ENCODE measurements around the gene ELOVL1. TPM values are rescaled to one million over a fixed set of nuclear protein-coding genes. Genes with fewer than 3 reads are reported as not detected.

ELOVL1 gene
- total and polyA plus RNA-seq, 2 of the 13 experiments (the other 11 are each of a cell fraction or from before 2014, with no cell fraction given), result 55.2 to 77.4 TPM

DNA sequence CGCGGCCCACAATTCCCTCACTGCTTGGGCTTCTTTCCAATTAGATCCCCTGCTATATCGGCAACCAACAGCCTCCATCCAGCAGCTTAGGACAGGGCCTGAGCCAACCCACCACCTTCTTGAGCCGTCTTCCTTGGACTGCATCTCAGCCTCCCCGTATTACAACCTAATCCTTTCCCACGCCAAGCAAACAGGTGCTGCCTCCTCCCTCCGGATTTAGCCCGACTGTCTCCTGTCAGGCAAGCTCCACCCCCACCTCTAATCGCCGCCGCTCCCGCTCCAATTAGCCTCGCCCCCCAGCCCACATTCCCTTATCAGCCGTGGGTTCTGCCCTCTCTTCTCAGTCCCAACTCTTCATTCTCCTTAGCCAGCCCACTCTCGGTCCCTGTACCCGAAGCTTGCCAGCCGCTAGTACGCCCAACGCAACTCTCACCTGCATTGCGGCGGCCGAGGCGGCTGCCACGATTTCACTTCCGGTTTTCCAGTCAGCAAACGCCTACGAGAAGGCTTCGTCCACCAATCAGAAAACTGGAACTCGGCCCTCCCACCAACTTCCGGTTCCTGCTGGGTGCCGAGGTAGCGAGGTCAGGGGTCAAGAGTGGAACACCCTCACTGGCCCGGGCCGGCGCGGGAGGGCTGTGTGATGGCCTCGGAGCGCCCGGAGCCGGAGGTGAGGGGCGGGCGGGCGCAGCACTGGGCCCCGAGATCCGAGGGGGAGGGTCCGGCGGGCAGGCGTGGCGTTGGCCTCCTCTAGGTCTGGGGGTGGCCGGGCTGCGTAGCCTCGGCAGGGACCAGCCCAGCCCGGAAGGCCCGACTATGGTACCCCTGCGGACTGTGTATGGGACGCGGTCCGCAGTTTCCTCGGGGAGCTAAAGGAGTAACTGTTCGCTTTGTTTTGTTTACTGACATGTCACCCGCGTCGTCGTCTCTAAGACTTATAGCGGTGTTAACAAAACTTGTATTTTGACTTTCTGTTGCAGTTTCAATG, 21.8 kb upstream of the ELOVL1 start, which contains the start of the genes MED8 and SZT2 (continued):
- TF ChIP-seq, protein P1, sequence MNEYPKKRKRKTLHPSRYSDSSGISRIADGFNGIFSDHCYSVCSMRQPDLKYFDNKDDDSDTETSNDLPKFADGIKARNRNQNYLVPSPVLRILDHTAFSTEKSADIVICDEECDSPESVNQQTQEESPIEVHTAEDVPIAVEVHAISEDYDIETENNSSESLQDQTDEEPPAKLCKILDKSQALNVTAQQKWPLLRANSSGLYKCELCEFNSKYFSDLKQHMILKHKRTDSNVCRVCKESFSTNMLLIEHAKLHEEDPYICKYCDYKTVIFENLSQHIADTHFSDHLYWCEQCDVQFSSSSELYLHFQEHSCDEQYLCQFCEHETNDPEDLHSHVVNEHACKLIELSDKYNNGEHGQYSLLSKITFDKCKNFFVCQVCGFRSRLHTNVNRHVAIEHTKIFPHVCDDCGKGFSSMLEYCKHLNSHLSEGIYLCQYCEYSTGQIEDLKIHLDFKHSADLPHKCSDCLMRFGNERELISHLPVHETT (CRISPR knock-in tag; conservative IDR thresholded peaks at IDR 0.05), result peak; percentile 84
- TF ChIP-seq, protein P2, sequence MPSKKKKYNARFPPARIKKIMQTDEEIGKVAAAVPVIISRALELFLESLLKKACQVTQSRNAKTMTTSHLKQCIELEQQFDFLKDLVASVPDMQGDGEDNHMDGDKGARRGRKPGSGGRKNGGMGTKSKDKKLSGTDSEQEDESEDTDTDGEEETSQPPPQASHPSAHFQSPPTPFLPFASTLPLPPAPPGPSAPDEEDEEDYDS (CRISPR knock-in tag; IDR thresholded peaks at IDR 0.05), result peak; percentile 76
- TF ChIP-seq, protein P3, sequence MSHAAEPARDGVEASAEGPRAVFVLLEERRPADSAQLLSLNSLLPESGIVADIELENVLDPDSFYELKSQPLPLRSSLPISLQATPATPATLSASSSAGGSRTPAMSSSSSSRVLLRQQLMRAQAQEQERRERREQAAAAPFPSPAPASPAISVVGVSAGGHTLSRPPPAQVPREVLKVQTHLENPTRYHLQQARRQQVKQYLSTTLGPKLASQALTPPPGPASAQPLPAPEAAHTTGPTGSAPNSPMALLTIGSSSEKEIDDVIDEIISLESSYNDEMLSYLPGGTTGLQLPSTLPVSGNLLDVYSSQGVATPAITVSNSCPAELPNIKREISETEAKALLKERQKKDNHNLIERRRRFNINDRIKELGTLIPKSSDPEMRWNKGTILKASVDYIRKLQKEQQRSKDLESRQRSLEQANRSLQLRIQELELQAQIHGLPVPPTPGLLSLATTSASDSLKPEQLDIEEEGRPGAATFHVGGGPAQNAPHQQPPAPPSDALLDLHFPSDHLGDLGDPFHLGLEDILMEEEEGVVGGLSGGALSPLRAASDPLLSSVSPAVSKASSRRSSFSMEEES (CRISPR knock-in tag; IDR thresholded peaks at IDR 0.05), result no peak
- TF ChIP-seq SNRNP70 (IDR thresholded peaks at IDR 0.05; ENCODE audit: low read depth, low read length) (no peak), PAWR (CRISPR knock-in tag; IDR thresholded peaks at IDR 0.05; ENCODE audit: borderline replicate concordance) (no peak), SP5 (CRISPR knock-in tag; IDR thresholded peaks at IDR 0.05; ENCODE audit: borderline replicate concordance, low read depth) (peak; percentile 46; the same call in 1 of the 2 replicates), FOXA1 (IDR thresholded peaks at IDR 0.05) (no peak), FOXA1 (CRISPR knock-in tag; IDR thresholded peaks at IDR 0.05) (no peak), ZNF713 (CRISPR knock-in tag; IDR thresholded peaks at IDR 0.05) (no peak), RAD21 (CRISPR knock-in tag; IDR thresholded peaks at IDR 0.05) (0 out of 2 replicates have a peak, but pooled peaks have one; percentile 38), ZNF782 (CRISPR knock-in tag; IDR thresholded peaks at IDR 0.05; ENCODE audit: borderline replicate concordance) (peak; percentile 67; the same call in 1 of the 2 replicates), IRF2 (CRISPR knock-in tag; IDR thresholded peaks at IDR 0.05) (peak; percentile 72; the same call in 1 of the 2 replicates), ZNF121 (CRISPR knock-in tag; IDR thresholded peaks at IDR 0.05) (peak; percentile 74), ZNF768 (CRISPR knock-in tag; IDR thresholded peaks at IDR 0.05) (peak; percentile 57; the same call in 1 of the 2 replicates), SMARCE1 (IDR thresholded peaks at IDR 0.05; ENCODE audit: borderline replicate concordance) (no peak), ZNF343 (CRISPR knock-in tag; IDR thresholded peaks at IDR 0.05) (no peak), ZNF563 (CRISPR knock-in tag; IDR thresholded peaks at IDR 0.05) (peak; percentile 64; the same call in 1 of the 2 replicates), SRF (IDR thresholded peaks at IDR 0.05; ENCODE audit: low read depth, low read length) (no peak), TP53 (CRISPR knock-in tag; conservative IDR thresholded peaks at IDR 0.05) (no peak), BORCS8-MEF2B (CRISPR knock-in tag; IDR thresholded peaks at IDR 0.05) (peak; percentile 84), MIER2 (CRISPR knock-in tag; IDR thresholded peaks at IDR 0.05) (no peak; the same call in 1 of the 2 replicates), U2AF2 (IDR thresholded peaks at IDR 0.05; ENCODE audit: low read depth, low read length) (no peak), ZNF33A (CRISPR knock-in tag; IDR thresholded peaks at IDR 0.05; ENCODE audit: borderline replicate concordance) (no peak), PRMT3 (CRISPR knock-in tag; IDR thresholded peaks at IDR 0.05; ENCODE audit: borderline replicate concordance, low read depth) (no peak)
- TF ChIP-seq, protein P4, sequence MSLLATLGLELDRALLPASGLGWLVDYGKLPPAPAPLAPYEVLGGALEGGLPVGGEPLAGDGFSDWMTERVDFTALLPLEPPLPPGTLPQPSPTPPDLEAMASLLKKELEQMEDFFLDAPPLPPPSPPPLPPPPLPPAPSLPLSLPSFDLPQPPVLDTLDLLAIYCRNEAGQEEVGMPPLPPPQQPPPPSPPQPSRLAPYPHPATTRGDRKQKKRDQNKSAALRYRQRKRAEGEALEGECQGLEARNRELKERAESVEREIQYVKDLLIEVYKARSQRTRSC (CRISPR knock-in tag; IDR thresholded peaks at IDR 0.05; ENCODE audit: low read depth), result no peak
- TF ChIP-seq, protein P5, sequence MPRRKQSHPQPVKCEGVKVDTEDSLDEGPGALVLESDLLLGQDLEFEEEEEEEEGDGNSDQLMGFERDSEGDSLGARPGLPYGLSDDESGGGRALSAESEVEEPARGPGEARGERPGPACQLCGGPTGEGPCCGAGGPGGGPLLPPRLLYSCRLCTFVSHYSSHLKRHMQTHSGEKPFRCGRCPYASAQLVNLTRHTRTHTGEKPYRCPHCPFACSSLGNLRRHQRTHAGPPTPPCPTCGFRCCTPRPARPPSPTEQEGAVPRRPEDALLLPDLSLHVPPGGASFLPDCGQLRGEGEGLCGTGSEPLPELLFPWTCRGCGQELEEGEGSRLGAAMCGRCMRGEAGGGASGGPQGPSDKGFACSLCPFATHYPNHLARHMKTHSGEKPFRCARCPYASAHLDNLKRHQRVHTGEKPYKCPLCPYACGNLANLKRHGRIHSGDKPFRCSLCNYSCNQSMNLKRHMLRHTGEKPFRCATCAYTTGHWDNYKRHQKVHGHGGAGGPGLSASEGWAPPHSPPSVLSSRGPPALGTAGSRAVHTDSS (CRISPR knock-in tag; conservative IDR thresholded peaks at IDR 0.05), result no peak
